ACHN (cell line): ENCODE results near the gene ANKS3.

Experiments used
- DNase-seq: peaks from one replicate; pipeline ENCODE4 v3.0.0-alpha.2; 2015
- in situ Hi-C: cut with HindIII; loops from 2 replicates; pipeline ENCODE4 v1.10.0; 2017; ENCODE audit warnings: low sequenced_read_pairs, low pct_ligation_motif_present, low pct_unique_long_range_greater_than_20kb

Gene ANKS3

DNA sequence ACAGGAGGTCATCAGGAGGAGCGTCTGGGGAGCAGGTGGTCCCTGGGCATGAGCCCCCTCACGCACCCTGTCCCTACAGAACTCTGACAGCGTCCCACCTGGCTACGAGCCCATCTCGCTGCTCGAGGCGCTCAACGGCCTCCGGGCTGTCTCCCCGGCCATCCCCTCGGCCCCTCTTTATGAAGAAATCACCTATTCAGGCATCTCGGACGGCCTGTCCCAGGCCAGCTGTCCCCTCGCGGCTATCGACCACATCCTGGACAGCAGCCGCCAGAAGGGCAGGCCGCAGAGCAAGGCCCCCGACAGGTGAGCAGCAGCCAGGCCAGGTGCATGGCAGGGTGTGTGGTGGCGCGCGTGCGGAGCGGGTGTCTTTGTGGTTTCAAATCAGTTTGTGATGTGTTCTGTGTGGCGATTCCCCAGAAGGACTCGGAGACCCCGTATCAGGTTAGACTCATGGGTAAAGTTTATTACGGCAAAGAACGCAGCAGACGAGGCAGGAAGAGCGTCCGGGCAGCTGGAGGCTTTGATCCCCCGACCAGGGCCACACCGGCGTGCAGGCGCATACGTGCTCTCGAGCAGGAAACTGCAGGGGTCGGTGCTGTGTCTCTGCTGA lies 52.5 kb downstream of the ANKS3 start:
- in situ Hi-C loops, result no loop called here
- DNase-seq, result no peak

DNA sequence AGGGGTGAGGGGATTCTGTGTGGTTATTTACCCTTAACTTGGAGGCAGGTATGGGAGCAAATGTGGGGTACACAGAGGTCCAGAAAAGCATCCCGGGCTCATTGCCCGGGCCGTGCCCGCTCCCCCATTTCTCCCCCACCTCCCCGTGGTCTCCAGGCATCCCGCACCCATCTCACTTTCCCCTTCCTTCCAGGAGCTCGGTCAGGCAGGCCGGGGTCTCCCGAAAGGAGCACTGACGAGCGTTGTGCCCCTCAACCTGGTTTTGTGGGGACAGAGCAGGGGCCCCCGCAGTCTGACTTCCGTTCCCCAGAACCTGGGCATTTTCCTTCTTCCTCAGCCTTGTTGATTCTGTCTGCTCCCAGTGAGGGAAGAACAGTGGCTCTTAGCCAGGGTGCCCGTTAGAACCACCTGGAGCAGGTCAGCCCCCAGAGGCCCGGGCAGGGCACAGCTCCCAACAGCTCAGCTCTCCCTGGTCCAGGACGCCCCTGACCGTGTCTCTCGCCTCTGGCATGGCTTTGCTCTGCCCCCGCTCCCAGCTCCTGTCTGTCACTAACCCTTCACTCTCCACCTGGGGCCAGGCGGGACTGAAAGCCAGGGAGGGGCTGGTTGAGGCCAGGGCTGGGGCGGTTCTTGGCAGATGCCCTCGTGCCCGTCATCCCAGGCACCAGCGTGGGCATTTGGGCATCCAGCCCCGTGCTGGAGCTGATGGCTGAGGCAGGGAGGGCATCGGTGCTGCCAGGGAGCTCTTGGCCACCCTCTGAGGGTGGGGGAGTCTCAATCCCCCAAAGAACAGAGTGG lies 53.2 kb downstream of the ANKS3 start:
- no peak for DNase-seq

GRCh38 chr16:4679850-4680636 lies 54.0 kb downstream of the ANKS3 start:
- DNase-seq, result no peak
- in situ Hi-C loops, result no loop called here

More for the DNA sequence above, 53.2 kb downstream of the ANKS3 start:
- in situ Hi-C loops, result no loop called here

DNA sequence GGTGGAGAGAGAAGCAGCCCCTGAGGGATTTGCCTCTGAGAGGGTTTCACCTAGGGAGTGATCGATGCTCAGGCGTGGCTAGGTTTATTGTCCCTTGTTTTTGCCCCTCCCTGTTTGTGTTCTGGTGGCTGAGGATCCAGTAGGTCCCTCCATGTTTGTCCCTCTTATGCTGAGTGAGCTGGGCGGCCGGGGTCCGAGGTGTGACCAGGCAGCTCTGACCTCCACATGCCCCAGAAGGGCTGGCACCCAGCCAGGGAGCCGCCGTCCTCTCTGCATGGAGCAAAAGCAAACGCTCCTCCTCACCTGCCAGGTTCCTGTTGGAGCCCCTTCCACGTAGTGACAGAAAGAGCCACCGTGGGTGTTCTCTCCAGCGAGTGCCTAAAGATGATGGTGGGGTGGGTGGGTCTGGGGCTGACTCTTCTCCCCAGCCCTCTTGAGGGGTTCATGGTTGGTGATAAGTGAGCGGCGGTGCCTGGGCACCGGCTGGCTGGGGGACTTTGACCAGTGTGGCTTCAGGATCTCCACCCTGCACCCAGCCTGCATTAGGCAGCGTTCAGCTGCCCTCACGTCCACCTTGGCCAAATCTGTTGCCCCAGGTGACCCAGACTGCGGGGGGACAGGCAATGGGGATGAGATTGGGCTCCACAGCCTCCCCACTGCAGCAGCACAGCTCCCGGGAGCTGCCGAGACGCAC lies 54.8 kb downstream of the ANKS3 start:
- DNase-seq, result no peak
- in situ Hi-C loops, result no loop called here

DNA sequence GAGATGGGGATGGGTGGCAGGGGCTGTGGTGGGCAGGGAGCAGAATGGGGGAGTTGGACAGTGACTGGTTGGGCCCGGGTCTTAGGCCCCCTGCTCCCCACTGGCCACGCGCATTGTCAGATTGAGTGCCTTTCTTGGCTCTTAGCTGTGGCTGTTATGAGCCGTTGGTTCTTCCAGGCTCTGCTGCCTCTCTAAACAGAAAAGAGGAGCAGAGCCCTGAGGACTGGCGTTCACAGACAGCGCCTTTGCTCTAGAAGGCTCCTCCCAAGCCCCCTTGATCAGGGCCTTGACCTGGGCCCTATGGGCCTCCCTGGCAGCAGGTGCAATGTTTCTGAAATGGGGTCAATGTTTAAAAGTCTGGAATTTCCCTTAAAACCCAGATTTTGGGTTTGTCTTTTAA lies 55.5 kb downstream of the ANKS3 start:
- in situ Hi-C loops, result no loop called here
- DNase-seq, result no peak

DNA sequence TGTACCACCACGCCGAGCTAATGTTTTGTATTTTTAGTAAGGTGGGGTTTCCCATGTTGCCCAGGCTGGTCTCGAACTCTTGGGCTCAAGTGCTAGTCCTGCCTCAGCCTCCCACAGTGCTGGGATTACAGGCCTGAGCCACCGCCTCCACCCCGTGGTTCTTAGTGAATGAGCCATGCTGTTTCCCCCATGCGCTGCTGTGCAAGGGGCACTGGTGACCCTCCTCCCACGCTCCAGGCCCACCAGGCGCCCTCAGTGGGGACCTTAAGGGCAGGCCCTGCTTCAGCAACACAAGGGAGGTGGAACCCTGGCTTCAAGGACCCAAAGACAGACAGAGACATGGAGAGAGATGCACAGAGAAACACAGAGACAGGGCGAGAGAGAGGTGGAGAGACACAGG lies 56.1 kb downstream of the ANKS3 start:
- in situ Hi-C loops, result no loop called here
- DNase-seq, result no peak

DNA sequence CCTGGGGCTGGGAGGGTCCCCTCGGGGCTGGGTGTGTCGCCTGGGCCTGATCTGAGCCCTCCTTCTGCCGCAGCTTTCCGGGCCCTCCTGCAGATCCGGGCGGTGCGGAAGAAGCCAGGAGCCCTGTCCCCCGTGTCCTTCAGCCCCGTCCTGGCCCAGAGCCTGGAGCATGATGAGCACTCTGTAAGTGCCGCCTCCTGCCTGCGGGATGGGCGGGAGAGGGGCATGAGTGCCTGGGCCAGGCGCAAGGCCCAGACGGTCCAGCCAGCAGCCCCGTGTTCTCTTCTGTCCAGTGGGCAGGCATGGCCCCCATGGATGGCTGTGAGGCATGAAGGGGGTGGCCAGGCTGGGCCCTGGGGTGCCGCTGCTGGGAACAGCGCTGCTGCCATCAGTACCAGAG lies 56.7 kb downstream of the ANKS3 start:
- no peak for DNase-seq
- in situ Hi-C loops, result no loop called here

GRCh38 chr16:4676831-4677230 lies 57.2 kb downstream of the ANKS3 start:
- in situ Hi-C loops, result no loop called here
- DNase-seq, result no peak

GRCh38 chr16:4675864-4676786 lies 57.9 kb downstream of the ANKS3 start:
- DNase-seq, result no peak
- in situ Hi-C loops, result no loop called here

DNA sequence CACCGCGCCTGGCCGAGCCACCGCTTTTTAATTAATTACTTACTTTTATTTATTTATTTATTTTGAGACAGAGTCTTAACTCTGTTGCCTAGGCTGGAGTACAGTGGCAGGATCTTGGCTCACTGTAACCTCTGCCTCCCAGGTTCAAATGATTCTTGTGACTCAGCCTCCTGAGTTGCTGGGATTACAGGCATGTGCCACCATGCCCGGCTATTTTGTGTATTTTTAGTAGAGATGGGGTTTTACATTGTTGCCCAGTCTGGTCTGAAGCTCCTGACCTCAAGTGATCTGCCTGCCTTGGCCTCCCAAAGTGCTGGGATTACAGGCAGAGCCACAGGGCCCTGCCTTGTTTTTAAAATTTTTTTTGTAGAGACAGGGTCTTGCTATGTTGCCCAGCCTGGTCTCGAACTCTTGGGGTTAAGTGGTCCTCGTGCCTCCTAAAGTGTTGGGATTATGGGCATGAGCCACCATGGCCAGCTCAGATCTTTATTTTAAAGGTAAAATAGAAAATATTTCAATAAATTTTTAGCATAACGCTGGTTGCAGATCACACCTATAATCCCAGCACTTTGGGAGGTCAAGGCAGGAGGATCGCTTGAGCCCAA lies 59.0 kb downstream of the ANKS3 start:
- no peak for DNase-seq
- in situ Hi-C loops, result no loop called here

DNA sequence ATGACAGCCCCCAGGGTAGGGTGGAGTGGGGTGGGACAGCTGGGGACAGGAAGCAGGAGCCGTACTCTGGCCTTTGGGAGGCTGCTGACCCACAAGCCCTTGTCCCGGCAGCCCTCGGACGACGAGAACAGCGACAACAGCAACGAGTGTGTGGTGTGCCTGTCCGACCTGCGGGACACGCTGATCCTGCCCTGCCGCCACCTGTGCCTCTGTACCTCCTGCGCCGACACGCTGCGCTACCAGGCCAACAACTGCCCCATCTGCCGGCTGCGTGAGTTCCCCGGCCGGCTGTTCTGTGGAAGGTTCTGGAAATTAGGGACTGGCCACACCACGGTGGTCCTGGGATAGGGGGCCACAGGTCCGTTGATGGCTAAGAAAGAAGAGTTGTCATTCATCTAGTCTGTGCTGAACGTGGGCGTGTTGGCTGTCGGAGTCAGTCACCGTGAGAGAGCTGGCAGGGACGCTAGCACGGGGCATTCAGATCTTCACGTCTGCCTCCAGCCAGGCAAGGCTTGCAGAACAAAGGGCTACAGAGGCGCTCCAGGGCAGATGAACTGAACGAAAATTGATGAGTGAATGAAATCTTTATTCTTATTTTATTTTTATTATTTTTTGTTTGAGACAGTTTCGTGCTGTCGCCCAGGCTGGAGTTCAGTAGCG lies 60.6 kb downstream of the ANKS3 start:
- in situ Hi-C loops, result no loop called here
- DNase-seq, result no peak

- in situ Hi-C loops, result no loop called here
- no peak for DNase-seq
Measured at GRCh38 chr16:4668313-4668960, 65.6 kb downstream of the ANKS3 start.

DNA sequence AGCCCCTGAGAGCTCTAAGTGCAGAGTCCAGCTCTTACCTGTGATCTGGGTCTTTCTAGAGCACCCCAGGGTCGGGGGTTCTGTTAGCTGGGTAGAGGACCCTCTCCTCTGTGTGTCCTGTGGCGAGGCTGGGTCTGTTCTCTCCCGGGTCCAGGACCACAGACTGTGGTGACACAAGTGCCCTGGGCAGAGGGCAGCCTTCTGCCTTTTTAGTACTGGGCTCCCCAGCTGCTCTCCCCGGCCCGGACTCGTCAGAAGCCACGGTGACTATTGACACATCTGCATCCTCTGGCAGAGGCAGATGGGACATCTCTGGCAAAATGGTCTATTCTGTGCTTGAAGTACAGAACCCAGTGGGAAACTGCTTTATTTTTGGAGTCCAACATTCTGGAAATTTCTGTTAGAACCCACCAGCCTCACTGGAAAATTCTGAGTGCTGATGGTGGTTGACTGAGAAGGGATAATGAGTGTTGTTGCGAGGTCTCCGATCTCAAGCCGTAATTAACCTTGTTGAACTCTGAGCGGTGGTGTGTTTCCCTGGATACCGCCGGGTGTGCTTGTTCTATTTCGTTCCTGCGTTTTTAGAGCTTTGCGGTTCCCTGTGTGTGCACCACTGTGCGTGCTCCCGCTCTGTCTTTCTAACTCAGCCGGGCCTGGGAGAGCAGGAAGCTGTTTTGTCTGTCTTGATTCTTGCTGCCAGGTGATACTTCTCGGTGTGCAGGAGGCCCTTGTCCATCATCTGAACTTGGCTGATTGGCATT lies 66.7 kb downstream of the ANKS3 start:
- in situ Hi-C loops, result no loop called here

GRCh38 chr16:4666537-4667202 lies 67.4 kb downstream of the ANKS3 start:
- in situ Hi-C loops, result no loop called here

More for the DNA sequence above, 66.7 kb downstream of the ANKS3 start:
- no peak for DNase-seq

GRCh38 chr16:4664538-4665418 lies 69.3 kb downstream of the ANKS3 start:
- no peak for DNase-seq
- in situ Hi-C loops, result no loop called here

More at GRCh38 chr16:4666537-4667202, 67.4 kb downstream of the ANKS3 start:
- DNase-seq, result no peak
